ENCODE results near the gene CACNA2D3. TPM values are rescaled to one million over a fixed set of nuclear protein-coding genes. Genes with fewer than 3 reads are reported as not detected.

Gene CACNA2D3
- total and polyA plus RNA-seq, 4 donors = 0.06 to 0.37 (median 0.08) TPM; not detected in 1

GRCh38 chr3:54353546-54353945 lies 231.2 kb downstream of the CACNA2D3 start:
- TF ChIP-seq ZBTB33 (IDR thresholded peaks at IDR 0.05) (no peak), NR2F2 (IDR thresholded peaks at IDR 0.05) (no peak), GABPA (IDR thresholded peaks at IDR 0.05 in 1 of 2, conservative IDR thresholded peaks at IDR 0.05 in 1 of 2) (no peak), SP1 (IDR thresholded peaks at IDR 0.05) (no peak), EGR1 (IDR thresholded peaks at IDR 0.05; ENCODE audit: low read depth in 2 of 2) (no peak)
- peaks cover 0 to 18% (median 8%) of the 10 kb centered on the region in 4 donors for H3K4me1 ChIP-seq (ENCODE audit: control insufficient read depth in 4 of 4, insufficient read depth in 4 of 4, low read length in 3 of 4)
- WGBS = 84% methylated on average over 5 of the region's 5 CpGs

GRCh38 chr3:54353946-54354345 lies 231.6 kb downstream of the CACNA2D3 start:
- Histone ChIP-seq H3K9ac (ENCODE audit: low read depth in 1 of 2, low read length in 2 of 2) (no peak overlapping the region), H3K9me3 (ENCODE audit: control insufficient read depth in 4 of 4, low read length in 3 of 4) (no peaks in the 10 kb centered on the region), H3K27ac (ENCODE audit: low read depth in 1 of 2, low read length in 2 of 2) (no peak overlapping the region), H3K4me1 (ENCODE audit: control insufficient read depth in 4 of 4, insufficient read depth in 4 of 4, low read length in 3 of 4) (peaks cover 0 to 22% (median 11%) of the 10 kb centered on the region in 4 donors), H3K36me3 (ENCODE audit: control insufficient read depth in 4 of 4, insufficient read depth in 3 of 4, low read depth in 1 of 4, low read length in 3 of 4) (no peaks in the 10 kb centered on the region), H3K4me3 (ENCODE audit: low read depth in 1 of 3, low read length in 3 of 3) (no peak overlapping the region), H3K27me3 (ENCODE audit: control insufficient read depth in 4 of 4, insufficient read depth in 4 of 4, low read length in 3 of 4) (no peaks in the 10 kb centered on the region)
- TF ChIP-seq JUND (IDR thresholded peaks at IDR 0.05) (no peak), ZBTB33 (IDR thresholded peaks at IDR 0.05) (no peak), RAD21 (IDR thresholded peaks at IDR 0.05) (no peak), YY1 (IDR thresholded peaks at IDR 0.05) (no peak), CTCF (IDR thresholded peaks at IDR 0.05; ENCODE audit: low read depth, low read length, missing input control) (no peak), FOXA2 (IDR thresholded peaks at IDR 0.05) (no peak), RXRA (IDR thresholded peaks at IDR 0.05) (no peak), ATF3 (IDR thresholded peaks at IDR 0.05) (no peak), GABPA (IDR thresholded peaks at IDR 0.05 in 1 of 2, conservative IDR thresholded peaks at IDR 0.05 in 1 of 2) (no peak), MAX (IDR thresholded peaks at IDR 0.05) (no peak), REST (IDR thresholded peaks at IDR 0.05) (no peak), NR2F2 (IDR thresholded peaks at IDR 0.05) (no peak), EGR1 (IDR thresholded peaks at IDR 0.05; ENCODE audit: low read depth in 2 of 2) (no peak), HNF4A (conservative IDR thresholded peaks at IDR 0.05) (no peak), SP1 (IDR thresholded peaks at IDR 0.05) (no peak), FOXA1 (IDR thresholded peaks at IDR 0.05) (no peak), TAF1 (conservative IDR thresholded peaks at IDR 0.05) (no peak)
- 70% methylated on average over 5 of the region's 5 CpGs for WGBS
- no peak for DNase-seq (ENCODE audit: low spot score)

More at GRCh38 chr3:54353546-54353945, 231.2 kb downstream of the CACNA2D3 start:
- no peak for DNase-seq (ENCODE audit: low spot score)
- Histone ChIP-seq H3K36me3 (ENCODE audit: control insufficient read depth in 4 of 4, insufficient read depth in 3 of 4, low read depth in 1 of 4, low read length in 3 of 4) (no peaks in the 10 kb centered on the region), H3K9me3 (ENCODE audit: control insufficient read depth in 4 of 4, low read length in 3 of 4) (no peaks in the 10 kb centered on the region), H3K9ac (ENCODE audit: low read depth in 1 of 2, low read length in 2 of 2) (no peak overlapping the region), H3K27me3 (ENCODE audit: control insufficient read depth in 4 of 4, insufficient read depth in 4 of 4, low read length in 3 of 4) (no peaks in the 10 kb centered on the region), H3K27ac (ENCODE audit: low read depth in 1 of 2, low read length in 2 of 2) (no peak overlapping the region), H3K4me3 (ENCODE audit: low read depth in 1 of 3, low read length in 3 of 3) (no peak overlapping the region)
